ELR (cell line): ENCODE measurements around the gene THY1.

Experiments used
- DNase-seq: peaks from one replicate; pipeline ENCODE4 v3.0.0-alpha.2; 2015; ENCODE audit warnings: low read depth

Gene THY1

GRCh38 chr11:119381181-119381988, 41.6 kb downstream of the THY1 start, which contains the start of gene USP2:
USP2 (minus strand) TSS chr11:119381690; CDS start chr11:119373480, 8,210 bp downstream.
- DNase-seq: peak; percentile 95

- DNase-seq: no peak
Observed at GRCh38 chr11:119380827-119381180, 42.2 kb downstream of the THY1 start.

- no peak for DNase-seq
Observed at GRCh38 chr11:119380160-119380826, 42.7 kb downstream of the THY1 start.

GRCh38 chr11:119378851-119379465, 44.0 kb downstream of the THY1 start:
- DNase-seq: no peak

- no peak for DNase-seq
Observed at GRCh38 chr11:119377961-119378667, 44.9 kb downstream of the THY1 start.

- peak; percentile 33 for DNase-seq
Observed at GRCh38 chr11:119377112-119377901, 45.7 kb downstream of the THY1 start.

- DNase-seq: no peak
Observed at GRCh38 chr11:119376197-119376847, 46.6 kb downstream of the THY1 start.

GRCh38 chr11:119375337-119376196, 47.4 kb downstream of the THY1 start:
- peak; percentile 35 for DNase-seq

- DNase-seq: no peak
Observed at GRCh38 chr11:119374632-119375336, 48.2 kb downstream of the THY1 start.

GRCh38 chr11:119373921-119374631, 48.9 kb downstream of the THY1 start:
- peak; percentile 77 for DNase-seq

GRCh38 chr11:119373059-119373920, 49.7 kb downstream of the THY1 start:
- no peak for DNase-seq

- DNase-seq: no peak
Observed at GRCh38 chr11:119372260-119373058, 50.5 kb downstream of the THY1 start.

GRCh38 chr11:119371778-119372182, 51.2 kb downstream of the THY1 start:
- DNase-seq: peak; percentile 28

GRCh38 chr11:119371067-119371601, 51.8 kb downstream of the THY1 start:
- DNase-seq: no peak

- no peak for DNase-seq
Observed at GRCh38 chr11:119370486-119371046, 52.4 kb downstream of the THY1 start.
